Neural progenitor cell (in vitro differentiated cells): Measurements from ENCODE around the gene ACY1. TPM values are rescaled to one million over a fixed set of nuclear protein-coding genes. Genes with fewer than 3 reads are reported as not detected.

Source experiments
- DNase-seq: peaks from one replicate; pipeline ENCODE4 v3.0.0-alpha.2; 2016; ENCODE audit warnings: low spot score
- H2AFZ ChIP-seq: fragments of 200-600 bp; sonication (generic); replicated peaks from 2 replicates; pipeline ENCODE4 v1.6.1; 2016; ENCODE audit warnings: antibody characterized with exemption
- H3F3A ChIP-seq: fragments of 200-600 bp; sonication (generic); 2 replicates; pipeline ENCODE4 v1.6.1; 2016; ENCODE audit warnings: antibody characterized with exemption, low read depth
- H3K27ac ChIP-seq: fragments of 200-600 bp; sonication (generic); 2 replicates; pipeline ENCODE4 v1.5.1; 2016; ENCODE audit warnings: mild to moderate bottlenecking
- H3K27me3 ChIP-seq: fragments of 200-600 bp; sonication (generic); 2 replicates; pipeline ENCODE4 v1.6.1; 2016; ENCODE audit warnings: mild to moderate bottlenecking, moderate library complexity
- H3K36me3 ChIP-seq: fragments of 200-600 bp; sonication (generic); 2 replicates; pipeline ENCODE4 v1.5.1; 2016
- H3K4me1 ChIP-seq: fragments of 200-600 bp; sonication (generic); 2 replicates; pipeline ENCODE4 v1.6.1; 2016; ENCODE audit warnings: mixed run types
- H3K4me2 ChIP-seq: fragments of 200-600 bp; sonication (generic); 2 replicates; pipeline ENCODE4 v1.6.1; 2016
- H3K4me3 ChIP-seq: fragments of 200-600 bp; sonication (generic); 2 replicates; pipeline ENCODE4 v1.5.1; 2016
- H3K79me2 ChIP-seq: fragments of 200-600 bp; sonication (generic); 2 replicates; pipeline ENCODE4 v1.6.1; 2016; ENCODE audit warnings: low read depth
- H3K9ac ChIP-seq: fragments of 200-600 bp; sonication (generic); 2 replicates; pipeline ENCODE4 v1.6.1; 2016
- H3K9me3 ChIP-seq: fragments of 200-600 bp; sonication (generic); 2 replicates; pipeline ENCODE4 v1.5.1; 2016; ENCODE audit warnings: low read depth
- H4K20me1 ChIP-seq: fragments of 200-600 bp; sonication (generic); 2 replicates; pipeline ENCODE4 v1.6.1; 2016; ENCODE audit warnings: low read depth
- H3K27ac Mint-ChIP-seq: 3 replicates; pipeline ENCODE4 v1.8.0; 2021; ENCODE audit warnings: mixed read lengths
- H3K27me3 Mint-ChIP-seq: 2 replicates; pipeline ENCODE4 v1.8.0; 2022; ENCODE audit warnings: low read depth, mild to moderate bottlenecking, inconsistent platforms, moderate library complexity, mixed read lengths; ENCODE audit not compliant: insufficient read depth
- H3K36me3 Mint-ChIP-seq: 3 replicates; pipeline ENCODE4 v1.8.0; 2021; ENCODE audit warnings: mixed read lengths
- H3K4me1 Mint-ChIP-seq: 3 replicates; pipeline ENCODE4 v1.8.0; 2021; ENCODE audit warnings: mixed read lengths
- H3K4me3 Mint-ChIP-seq: 3 replicates; pipeline ENCODE4 v1.8.0; 2021; ENCODE audit warnings: mild to moderate bottlenecking, moderate library complexity, mixed read lengths
- H3K9me3 Mint-ChIP-seq: 3 replicates; pipeline ENCODE4 v1.8.0; 2020; ENCODE audit warnings: mixed read lengths
- EZH2 ChIP-seq: fragments of 200-600 bp; sonication (generic); IDR thresholded peaks from 2 replicates; pipeline ENCODE4 v1.6.1; 2017; ENCODE audit warnings: antibody characterized with exemption, mild to moderate bottlenecking, moderate library complexity
- EZH2phosphoT487 ChIP-seq: fragments of 200-600 bp; sonication (generic); IDR thresholded peaks from 2 replicates; pipeline ENCODE4 v1.6.1; 2017; ENCODE audit warnings: antibody characterized with exemption
- total RNA-seq: library from RNA; depleted of rRNA; stranded (reverse); fragments of >200 nt; gene quantifications from 2 replicates; pipeline ENCODE4 v1.2.3, GENCODE V29; 2015; ENCODE audit warnings: low replicate concordance
- TF ChIP-seq, protein P1 (sequence below): fragments of 200-600 bp; sonication (generic); IDR thresholded peaks from 2 replicates; pipeline ENCODE4 v1.5.1; 2017; ENCODE audit warnings: antibody characterized with exemption, mild to moderate bottlenecking

ACY1 gene
- total RNA-seq, 1 donor from 2014 or later, result 17.3 TPM

DNA sequence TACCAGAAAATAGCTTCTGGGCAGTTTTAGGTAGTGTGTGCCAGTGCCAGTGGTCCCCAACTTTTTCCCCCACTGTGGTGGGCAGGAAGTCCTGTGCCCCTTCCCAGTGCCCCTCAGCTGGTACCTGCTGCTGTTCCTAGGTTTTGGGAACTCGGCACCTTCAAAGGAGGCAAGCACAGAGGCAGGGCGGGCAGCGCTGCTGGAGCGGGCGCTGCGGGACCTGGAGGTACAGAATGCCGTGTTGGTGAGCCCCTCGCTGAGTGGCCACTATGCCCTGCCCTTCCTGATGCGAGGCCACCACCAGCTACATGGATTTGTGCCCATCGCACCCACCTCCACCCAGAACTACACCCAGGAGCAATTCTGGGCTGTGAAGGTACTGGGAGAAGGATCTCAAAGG, 3.1 kb upstream of the ACY1 start:
- TF ChIP-seq, protein P1, sequence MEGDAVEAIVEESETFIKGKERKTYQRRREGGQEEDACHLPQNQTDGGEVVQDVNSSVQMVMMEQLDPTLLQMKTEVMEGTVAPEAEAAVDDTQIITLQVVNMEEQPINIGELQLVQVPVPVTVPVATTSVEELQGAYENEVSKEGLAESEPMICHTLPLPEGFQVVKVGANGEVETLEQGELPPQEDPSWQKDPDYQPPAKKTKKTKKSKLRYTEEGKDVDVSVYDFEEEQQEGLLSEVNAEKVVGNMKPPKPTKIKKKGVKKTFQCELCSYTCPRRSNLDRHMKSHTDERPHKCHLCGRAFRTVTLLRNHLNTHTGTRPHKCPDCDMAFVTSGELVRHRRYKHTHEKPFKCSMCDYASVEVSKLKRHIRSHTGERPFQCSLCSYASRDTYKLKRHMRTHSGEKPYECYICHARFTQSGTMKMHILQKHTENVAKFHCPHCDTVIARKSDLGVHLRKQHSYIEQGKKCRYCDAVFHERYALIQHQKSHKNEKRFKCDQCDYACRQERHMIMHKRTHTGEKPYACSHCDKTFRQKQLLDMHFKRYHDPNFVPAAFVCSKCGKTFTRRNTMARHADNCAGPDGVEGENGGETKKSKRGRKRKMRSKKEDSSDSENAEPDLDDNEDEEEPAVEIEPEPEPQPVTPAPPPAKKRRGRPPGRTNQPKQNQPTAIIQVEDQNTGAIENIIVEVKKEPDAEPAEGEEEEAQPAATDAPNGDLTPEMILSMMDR, result no peak
- TF ChIP-seq EZH2phosphoT487 (no peak), EZH2 (no peak)
- H2AFZ ChIP-seq, result no peak overlapping the region
- peaks cover 37% of the 10 kb centered on the region for H3K4me1 Mint-ChIP-seq
- no peak overlapping the region for H3K4me2 ChIP-seq
- peaks cover 4% of the 10 kb centered on the region for H3K27me3 Mint-ChIP-seq
- H3K79me2 ChIP-seq, result peaks cover 10% of the 10 kb centered on the region
- peaks cover 3% of the 10 kb centered on the region for H3K36me3 Mint-ChIP-seq
- no peak for DNase-seq
- H3F3A ChIP-seq, result peaks cover 48% of the 10 kb centered on the region
- H3K27me3 ChIP-seq, result peaks cover 19% of the 10 kb centered on the region
- H3K9me3 ChIP-seq, result no peaks in the 10 kb centered on the region
- H3K4me3 ChIP-seq, result no peak overlapping the region
- no peak overlapping the region for H3K27ac Mint-ChIP-seq
- no peaks in the 10 kb centered on the region for H4K20me1 ChIP-seq
- no peaks in the 10 kb centered on the region for H3K9me3 Mint-ChIP-seq
- no peak overlapping the region for H3K9ac ChIP-seq
- H3K27ac ChIP-seq, result no peak overlapping the region
- H3K4me1 ChIP-seq, result peaks cover 25% of the 10 kb centered on the region
- H3K4me3 Mint-ChIP-seq, result no peak overlapping the region
- no peaks in the 10 kb centered on the region for H3K36me3 ChIP-seq

DNA sequence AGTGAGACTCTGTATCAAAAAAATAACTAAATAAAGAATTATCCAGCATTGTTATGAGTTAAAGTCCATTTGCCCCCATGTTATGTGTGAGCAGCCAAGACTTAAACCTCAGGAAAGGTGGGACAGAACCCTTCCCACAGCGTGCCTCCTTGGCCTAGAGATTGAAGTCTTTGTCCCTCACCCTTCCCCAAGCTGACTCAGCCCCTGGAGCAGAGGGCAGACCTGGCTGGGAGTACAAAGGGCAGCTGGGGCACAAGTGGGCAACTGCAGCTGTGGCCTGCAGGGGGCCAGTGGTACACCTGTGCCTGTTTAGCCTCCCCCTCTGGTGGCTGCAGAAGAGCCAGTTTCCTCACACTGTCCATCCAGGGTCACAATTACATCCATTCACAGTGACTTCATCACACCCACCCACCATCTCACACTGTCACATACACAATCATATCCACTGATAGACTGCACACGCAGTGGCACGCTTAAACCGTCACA, 940 bp upstream of the ACY1 start:
- Mint-ChIP-seq H3K27ac (no peak overlapping the region), H3K9me3 (no peaks in the 10 kb centered on the region), H3K4me3 (peak overlapping the region; percentile 86), H3K36me3 (peaks cover 3% of the 10 kb centered on the region), H3K27me3 (peaks cover 4% of the 10 kb centered on the region), H3K4me1 (peaks cover 22% of the 10 kb centered on the region)
- Histone ChIP-seq H3K27ac (no peak overlapping the region), H3K36me3 (no peaks in the 10 kb centered on the region), H3F3A (peaks cover 28% of the 10 kb centered on the region), H3K9ac (no peak overlapping the region), H3K4me1 (peaks cover 16% of the 10 kb centered on the region), H2AFZ (peak overlapping the region; percentile 38), H3K4me2 (peak overlapping the region; percentile 77), H3K27me3 (no peaks in the 10 kb centered on the region), H3K4me3 (peak overlapping the region; percentile 50), H3K79me2 (peaks cover 10% of the 10 kb centered on the region), H4K20me1 (no peaks in the 10 kb centered on the region), H3K9me3 (no peaks in the 10 kb centered on the region)
- peak; percentile 68 for DNase-seq
- TF ChIP-seq, protein P1, result peak; percentile 59
- TF ChIP-seq EZH2phosphoT487, result no peak

DNA sequence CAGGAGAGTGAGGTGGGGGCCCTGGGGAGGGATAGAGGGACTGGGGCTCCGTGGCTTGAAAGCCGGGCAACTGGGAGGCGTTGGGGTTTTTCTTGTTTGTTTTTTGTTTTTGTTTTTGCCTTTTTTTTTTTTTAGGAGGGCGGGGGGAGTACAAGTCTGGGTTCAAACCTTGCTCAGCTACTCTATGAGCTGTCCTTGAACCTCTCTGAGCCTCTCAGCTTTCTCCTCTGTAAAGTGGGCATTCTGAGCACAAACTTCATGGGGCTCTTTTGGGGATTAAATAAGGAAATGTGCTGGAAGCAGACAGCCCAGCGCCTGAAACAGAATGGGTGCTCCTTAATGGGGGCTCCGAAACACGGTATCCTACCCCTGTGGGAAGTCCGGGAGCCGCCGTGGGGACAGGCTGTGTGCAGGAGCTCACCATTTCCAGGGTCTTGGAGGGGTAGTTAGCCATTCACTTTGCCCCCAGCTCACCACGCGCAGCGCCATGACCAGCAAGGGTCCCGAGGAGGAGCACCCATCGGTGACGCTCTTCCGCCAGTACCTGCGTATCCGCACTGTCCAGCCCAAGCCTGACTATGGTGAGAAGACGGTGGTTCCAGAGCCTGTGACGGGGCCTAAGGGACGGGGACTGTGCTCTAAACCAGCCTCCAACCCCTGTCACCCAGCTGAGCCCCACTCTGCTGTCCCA, 388 bp downstream of the ACY1 start:
- Histone ChIP-seq H3K9me3 (no peaks in the 10 kb centered on the region), H3K4me1 (peaks cover 16% of the 10 kb centered on the region), H3K79me2 (peaks cover 10% of the 10 kb centered on the region), H3K27me3 (no peaks in the 10 kb centered on the region), H3F3A (peaks cover 28% of the 10 kb centered on the region), H3K36me3 (no peaks in the 10 kb centered on the region), H3K9ac (no peak overlapping the region), H2AFZ (peak overlapping the region; percentile 38), H3K4me2 (peak overlapping the region; percentile 77), H3K4me3 (peak overlapping the region; percentile 50), H4K20me1 (no peaks in the 10 kb centered on the region), H3K27ac (peak overlapping the region; percentile 59)
- H3K4me3 Mint-ChIP-seq, result peak overlapping the region; percentile 86
- peaks cover 24% of the 10 kb centered on the region for H3K4me1 Mint-ChIP-seq
- H3K27me3 Mint-ChIP-seq, result peaks cover 6% of the 10 kb centered on the region
- DNase-seq, result no peak
- TF ChIP-seq EZH2, result no peak
- TF ChIP-seq, protein P1, result no peak
- peak overlapping the region; percentile 60 for H3K27ac Mint-ChIP-seq
- peaks cover 3% of the 10 kb centered on the region for H3K36me3 Mint-ChIP-seq
- H3K9me3 Mint-ChIP-seq, result no peaks in the 10 kb centered on the region
